Natural killer cell (primary cell): ENCODE results near the gene SMIM32. TPM values are rescaled to one million over a fixed set of nuclear protein-coding genes. Genes with fewer than 3 reads are reported as not detected.

Experiments
- ATAC-seq, 3 donors: fragments of 150-1000 bp in 2 of 3; fragments of 200-7000 bp in 1 of 3; cut with Tn5 transposase; 1 replicate in 1 of 3; 2 replicates in 2 of 3; pipeline ENCODE4 v1.10.0; 2021; ENCODE audit warnings: mild to moderate bottlenecking in 2 of 3, moderate library complexity in 2 of 3
- DNase-seq, 2 donors: peaks; one replicate each; pipeline versions ENCODE4 v3.0.0 to v3.0.0-alpha.2; 2013 to 2021; ENCODE audit warnings: mixed read lengths in 1 of 2
- H3K27ac ChIP-seq: one replicate; pipeline ENCODE4 v1.5.1; 2013; ENCODE audit warnings: mild to moderate bottlenecking, low read length
- H3K27me3 ChIP-seq: one replicate; pipeline ENCODE4 v1.6.1; 2013; ENCODE audit warnings: low read length; ENCODE audit not compliant: control insufficient read depth, insufficient read depth
- H3K36me3 ChIP-seq: one replicate; pipeline ENCODE4 v1.6.1; 2013; ENCODE audit warnings: low read length; ENCODE audit not compliant: control insufficient read depth, insufficient read depth
- H3K4me1 ChIP-seq: one replicate; pipeline ENCODE4 v1.6.1; 2013; ENCODE audit warnings: low read length; ENCODE audit not compliant: control insufficient read depth, insufficient read depth
- H3K4me3 ChIP-seq: one replicate; pipeline ENCODE4 v1.5.1; 2013; ENCODE audit warnings: low read length
- H3K9me3 ChIP-seq: one replicate; pipeline ENCODE4 v1.6.1; 2013; ENCODE audit warnings: low read length; ENCODE audit not compliant: control insufficient read depth, insufficient read depth
- H3K27ac Mint-ChIP-seq, 2 donors: one replicate each; pipeline ENCODE4 v1.8.0; 2022; ENCODE audit warnings: mild to moderate bottlenecking in 2 of 2, mixed read lengths in 2 of 2, moderate library complexity in 1 of 2
- H3K27me3 Mint-ChIP-seq, 2 donors: one replicate each; pipeline ENCODE4 v1.8.0; 2022; ENCODE audit warnings: low read depth in 2 of 2, mixed read lengths in 2 of 2
- H3K36me3 Mint-ChIP-seq: one replicate; pipeline ENCODE4 v1.8.0; 2022; ENCODE audit warnings: mixed read lengths
- H3K4me1 Mint-ChIP-seq, 2 donors: one replicate each; pipeline ENCODE4 v1.8.0; 2022; ENCODE audit warnings: mixed read lengths in 2 of 2
- H3K4me3 Mint-ChIP-seq: one replicate; pipeline ENCODE4 v1.8.0; 2022; ENCODE audit warnings: mild to moderate bottlenecking, moderate library complexity, mixed read lengths
- H3K9me3 Mint-ChIP-seq, 2 donors: one replicate each; pipeline ENCODE4 v1.8.0; 2022; ENCODE audit warnings: mixed read lengths in 2 of 2
- WGBS: methylation state at CpG from one replicate; pipeline ENCODE4 v1.1.7; 2013; ENCODE audit warnings: missing lambda C conversion rate; ENCODE audit not compliant: insufficient coverage; 5-methylcytosine and 5-hydroxymethylcytosine counted together
- intact Hi-C: fragments of 100-400 bp; cut with micrococcal nuclease; formaldehyde crosslinking; loops from one replicate; pipeline ENCODE4 v1.14.2; 2022
- total RNA-seq, 4 donors: library from RNA; stranded (reverse); fragments of 120-200 nt in 1 of 4; gene quantifications; one replicate each; pipeline versions ENCODE4 v1.2.3 to v1.2.4, GENCODE V29; 2013 to 2022
- TF ChIP-seq, protein P1 (sequence below): fragments of 200-600 bp; IDR thresholded peaks from one replicate; pipeline ENCODE4 v1.8.0; 2022; ENCODE audit warnings: antibody characterized with exemption

SMIM32 gene
- not detected for total RNA-seq
- not detected for total RNA-seq (2013)

DNA sequence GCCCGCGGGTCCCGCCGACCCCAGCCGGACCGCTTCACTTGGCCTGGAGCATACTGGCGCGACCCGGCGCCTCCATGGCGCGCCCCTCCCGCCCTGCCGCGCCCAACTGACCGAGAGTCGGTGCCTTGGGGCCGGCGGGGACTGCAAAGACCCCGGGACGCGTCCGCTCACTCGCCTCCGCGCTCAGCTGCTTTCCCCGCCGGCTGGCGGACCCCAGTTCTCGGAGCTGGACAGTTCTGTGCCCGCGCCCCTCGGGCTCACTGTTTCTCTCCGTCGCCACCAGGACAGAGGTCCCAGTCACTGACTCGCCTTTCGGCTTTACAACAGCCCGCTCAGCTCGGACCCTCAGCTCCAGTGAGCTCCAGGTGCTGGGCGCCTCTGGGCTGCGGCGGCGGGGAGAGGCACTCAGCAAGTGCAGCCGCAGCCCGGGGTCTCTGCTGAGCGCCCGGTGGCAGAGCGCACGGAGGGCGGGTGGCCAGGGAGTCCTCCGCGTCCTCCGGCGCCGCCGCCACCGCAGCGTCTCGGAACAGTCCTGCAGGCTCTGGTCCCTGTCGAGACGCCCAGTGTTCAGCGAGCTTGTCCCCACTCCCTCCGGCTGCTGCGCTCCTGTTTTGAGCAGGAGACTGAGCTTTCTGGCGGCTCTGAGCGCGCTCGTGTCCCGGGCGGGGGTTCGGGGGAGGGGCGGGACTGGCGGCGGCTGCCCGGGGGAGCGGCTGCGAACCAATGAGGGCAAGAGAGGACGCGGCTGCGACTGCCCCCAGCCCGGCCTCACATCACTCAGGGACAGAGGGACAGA is at the start of gene SMIM32:
TSS of gene SMIM32 (minus strand) at position 637 of the 796 bp plus-strand sequence. CDS start 638 bp downstream, outside the sequence.
- Mint-ChIP-seq H3K36me3 (peaks cover 8% of the 10 kb centered on the region), H3K27ac (no peak within 1 kb of the TSS), H3K4me1 (peaks cover 0 to 8% of the 10 kb centered on the region in 2 donors), H3K27me3 (peaks cover 23 to 32% of the 10 kb centered on the region in 2 donors), H3K9me3 (no peaks in the 10 kb centered on the region), H3K4me3 (no peak within 1 kb of the TSS)
- DNase-seq (no peak), ATAC-seq (no peak)
- TF ChIP-seq, protein P1, sequence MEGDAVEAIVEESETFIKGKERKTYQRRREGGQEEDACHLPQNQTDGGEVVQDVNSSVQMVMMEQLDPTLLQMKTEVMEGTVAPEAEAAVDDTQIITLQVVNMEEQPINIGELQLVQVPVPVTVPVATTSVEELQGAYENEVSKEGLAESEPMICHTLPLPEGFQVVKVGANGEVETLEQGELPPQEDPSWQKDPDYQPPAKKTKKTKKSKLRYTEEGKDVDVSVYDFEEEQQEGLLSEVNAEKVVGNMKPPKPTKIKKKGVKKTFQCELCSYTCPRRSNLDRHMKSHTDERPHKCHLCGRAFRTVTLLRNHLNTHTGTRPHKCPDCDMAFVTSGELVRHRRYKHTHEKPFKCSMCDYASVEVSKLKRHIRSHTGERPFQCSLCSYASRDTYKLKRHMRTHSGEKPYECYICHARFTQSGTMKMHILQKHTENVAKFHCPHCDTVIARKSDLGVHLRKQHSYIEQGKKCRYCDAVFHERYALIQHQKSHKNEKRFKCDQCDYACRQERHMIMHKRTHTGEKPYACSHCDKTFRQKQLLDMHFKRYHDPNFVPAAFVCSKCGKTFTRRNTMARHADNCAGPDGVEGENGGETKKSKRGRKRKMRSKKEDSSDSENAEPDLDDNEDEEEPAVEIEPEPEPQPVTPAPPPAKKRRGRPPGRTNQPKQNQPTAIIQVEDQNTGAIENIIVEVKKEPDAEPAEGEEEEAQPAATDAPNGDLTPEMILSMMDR = no peak
- Histone ChIP-seq H3K4me1 (peaks cover 8% of the 10 kb centered on the region), H3K36me3 (peaks cover 4% of the 10 kb centered on the region), H3K27me3 (peaks cover 11% of the 10 kb centered on the region), H3K4me3 (no peak within 1 kb of the TSS), H3K27ac (no peak within 1 kb of the TSS), H3K9me3 (no peaks in the 10 kb centered on the region)
- WGBS = 2% methylated on average over 81 of the region's 81 CpGs
- intact Hi-C loops = no loop called here

DNA sequence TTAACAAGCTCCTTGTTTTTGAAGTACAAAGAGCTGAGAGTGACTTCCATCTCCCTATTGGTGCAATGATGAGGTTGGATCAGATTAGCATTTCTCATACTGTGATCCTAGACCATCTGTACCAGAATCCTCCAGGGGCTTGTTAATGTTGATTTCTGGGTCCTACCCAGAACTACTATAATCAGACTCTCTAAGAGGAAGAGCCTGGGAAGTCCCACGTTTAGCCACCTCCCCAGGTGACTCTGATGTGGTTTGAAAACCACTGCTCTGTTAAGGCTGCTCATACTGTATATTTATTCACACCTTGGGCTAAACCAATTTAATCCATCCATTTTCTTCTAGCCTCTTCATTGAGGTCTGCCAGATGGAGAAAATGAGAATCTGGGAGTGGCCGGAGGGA is 49.6 kb upstream of the SMIM32 start:
- intact Hi-C loops = no loop called here
- no peaks in the 10 kb centered on the region for H3K36me3 Mint-ChIP-seq
- no peak overlapping the region for H3K4me3 Mint-ChIP-seq

DNA sequence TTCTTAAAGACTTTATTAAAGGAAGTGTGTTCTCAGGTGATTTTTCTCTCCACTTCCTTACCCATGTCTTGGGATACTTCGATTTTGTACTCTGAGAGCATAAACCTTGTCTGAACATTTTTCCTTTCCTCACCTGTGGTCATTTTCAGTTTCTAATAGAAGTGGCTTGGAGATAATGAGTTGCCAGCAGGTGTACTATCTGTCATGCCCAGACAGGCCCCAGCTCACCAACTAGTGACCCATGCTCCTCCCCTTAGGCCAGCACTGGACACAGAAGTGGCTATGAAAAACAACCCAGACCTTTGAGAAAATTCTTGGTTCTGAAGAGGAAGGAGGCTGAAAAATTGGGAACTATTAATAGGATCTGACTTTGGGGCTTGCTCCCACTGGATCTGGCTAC is 49.2 kb upstream of the SMIM32 start:
- H3K9me3 ChIP-seq = no peaks in the 10 kb centered on the region
- Mint-ChIP-seq H3K9me3 (no peaks in the 10 kb centered on the region), H3K4me1 (no peaks in the 10 kb centered on the region), H3K27ac (no peak overlapping the region), H3K36me3 (no peaks in the 10 kb centered on the region), H3K27me3 (peaks cover 11 to 19% of the 10 kb centered on the region in 2 donors), H3K4me3 (no peak overlapping the region)
- no peak overlapping the region for H3K4me3 ChIP-seq
- TF ChIP-seq, protein P1 = no peak
- intact Hi-C loops = no loop called here
- WGBS = no CpG with 5 or more reads among the region's 1 CpG
- no peaks in the 10 kb centered on the region for H3K4me1 ChIP-seq
- no peak for DNase-seq
- H3K36me3 ChIP-seq = no peaks in the 10 kb centered on the region
- no peak overlapping the region for H3K27ac ChIP-seq
- no peak for ATAC-seq
- no peaks in the 10 kb centered on the region for H3K27me3 ChIP-seq

More for the DNA sequence above, 49.6 kb upstream of the SMIM32 start:
- H3K9me3 ChIP-seq = no peaks in the 10 kb centered on the region
- H3K27ac ChIP-seq = no peak overlapping the region
- H3K4me1 Mint-ChIP-seq = no peaks in the 10 kb centered on the region
- no peak overlapping the region for H3K4me3 ChIP-seq
- no peaks in the 10 kb centered on the region for H3K9me3 Mint-ChIP-seq
- H3K27ac Mint-ChIP-seq = no peak overlapping the region
- peaks cover 11 to 21% of the 10 kb centered on the region in 2 donors for H3K27me3 Mint-ChIP-seq
- H3K4me1 ChIP-seq = no peaks in the 10 kb centered on the region
- no peaks in the 10 kb centered on the region for H3K36me3 ChIP-seq
- peak in 1 of 2 donors; percentile 3 for DNase-seq
- peak in 1 of 3 donors; percentile 32 for ATAC-seq
- WGBS = 0% methylated on average over 1 of the region's 2 CpGs
- H3K27me3 ChIP-seq = no peaks in the 10 kb centered on the region
- TF ChIP-seq, protein P1 = no peak
